Right lobe of liver (tissue), 6 donors: ENCODE measurements around the gene ZXDB. TPM values are rescaled to one million over a fixed set of nuclear protein-coding genes. Genes with fewer than 3 reads are reported as not detected.

Experiments
- ATAC-seq, 4 donors: fragments of 200-7000 bp; cut with Tn5 transposase; one replicate each; pipeline ENCODE4 v1.9.1; 2020; ENCODE audit warnings: mild to moderate bottlenecking in 4 of 4, moderate library complexity in 4 of 4
- DNase-seq, 3 donors: peaks; one replicate each; pipeline ENCODE4 v3.0.0-alpha.2; 2020
- H3K27ac ChIP-seq, 3 donors: fragments of 200-600 bp; one replicate each; pipeline ENCODE4 v1.8.0; 2022
- H3K27me3 ChIP-seq, 2 donors: fragments of 200-600 bp; one replicate each; pipeline ENCODE4 v1.8.0; 2022
- H3K36me3 ChIP-seq, 4 donors: fragments of 200-600 bp; sonication (generic) in 1 of 4; one replicate each; pipeline versions ENCODE4 v1.5.1 to v1.8.0; 2017 to 2022; ENCODE audit warnings: control low read depth in 1 of 4
- H3K4me1 ChIP-seq, 4 donors: fragments of 200-600 bp; sonication (generic) in 1 of 4; one replicate each; pipeline versions ENCODE4 v1.5.1 to v1.8.0; 2017 to 2022; ENCODE audit warnings: control low read depth in 1 of 4
- H3K4me3 ChIP-seq, 3 donors: fragments of 200-600 bp; one replicate each; pipeline ENCODE4 v1.8.0; 2022
- H3K9me3 ChIP-seq, 4 donors: fragments of 200-600 bp; sonication (generic) in 1 of 4; one replicate each; pipeline versions ENCODE4 v1.5.1 to v1.8.0; 2017 to 2022; ENCODE audit warnings: control low read depth in 1 of 4
- POLR2A ChIP-seq: fragments of 450-650 bp; IDR thresholded peaks from one replicate; pipeline ENCODE4 v1.6.1; 2017; ENCODE audit warnings: antibody characterized with exemption, mild to moderate bottlenecking
- WGBS: methylation state at CpG from one replicate; pipeline ENCODE4 v1.1.6; 2018; ENCODE audit warnings: low coverage, low lambda C conversion rate; ENCODE audit not compliant: insufficient coverage; ENCODE audit errors: missing lambda C conversion rate; 5-methylcytosine and 5-hydroxymethylcytosine counted together
- intact Hi-C, 2 donors: fragments of 100-400 bp; cut with DNase I; formaldehyde crosslinking; loops; one replicate each; pipeline versions ENCODE4 v1.11.2 to v1.14.1; 2022
- total RNA-seq, 6 experiments: library from RNA; depleted of rRNA in 2 of 6; stranded (reverse); fragments of >200 nt in 2 of 6; fragmentation: NEBNext Ultra II Directional in 3 of 6; extraction: Animal tissue kit (Norgen Biotek cat#: 25700) in 3 of 6; gene quantifications; one replicate each; pipeline versions ENCODE4 v1.1.0 to v1.2.4, GENCODE V29; 2016 to 2023
- TF ChIP-seq, protein P1 (sequence below), 4 donors: fragments of 200-600 bp in 3 of 4; fragments of 450-650 bp in 1 of 4; IDR thresholded peaks; one replicate each; pipeline versions ENCODE4 v1.5.1 to v1.8.0; 2016 to 2022; ENCODE audit warnings: antibody characterized with exemption in 4 of 4, mild to moderate bottlenecking in 2 of 4
- donor health status: DM: no; HTN: yes; CAD: no.
- donor health status: DM: no; HTN: no; CAD: no.
- donor health status: DM: no; HTN: no; CAD: no.
- donor health status: DM: no; HTN: yes; CAD: no.
- donor health status: DM: no; HTN: yes; CAD: no.

ZXDB gene
- total RNA-seq, 6 experiments from 2014 or later: 3.8 to 13.8 (median 11.2) TPM

DNA sequence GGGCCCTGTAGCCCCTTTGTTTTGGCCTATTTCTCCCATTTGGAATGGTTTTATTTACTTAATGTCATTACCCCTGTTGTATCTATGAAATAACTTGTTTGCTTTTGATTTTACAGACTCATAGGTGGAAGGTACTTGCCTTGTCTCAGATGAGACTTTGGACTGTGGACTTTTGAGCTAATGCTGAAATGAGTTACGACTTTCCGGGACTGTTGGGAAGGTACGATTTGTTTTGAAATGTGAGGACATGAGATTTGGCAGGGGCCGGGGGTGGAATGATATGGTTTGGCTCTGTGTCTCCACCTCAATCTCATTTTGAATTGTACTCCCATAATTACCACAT lies 48.8 kb downstream of the ZXDB start:
- TF ChIP-seq, protein P1, sequence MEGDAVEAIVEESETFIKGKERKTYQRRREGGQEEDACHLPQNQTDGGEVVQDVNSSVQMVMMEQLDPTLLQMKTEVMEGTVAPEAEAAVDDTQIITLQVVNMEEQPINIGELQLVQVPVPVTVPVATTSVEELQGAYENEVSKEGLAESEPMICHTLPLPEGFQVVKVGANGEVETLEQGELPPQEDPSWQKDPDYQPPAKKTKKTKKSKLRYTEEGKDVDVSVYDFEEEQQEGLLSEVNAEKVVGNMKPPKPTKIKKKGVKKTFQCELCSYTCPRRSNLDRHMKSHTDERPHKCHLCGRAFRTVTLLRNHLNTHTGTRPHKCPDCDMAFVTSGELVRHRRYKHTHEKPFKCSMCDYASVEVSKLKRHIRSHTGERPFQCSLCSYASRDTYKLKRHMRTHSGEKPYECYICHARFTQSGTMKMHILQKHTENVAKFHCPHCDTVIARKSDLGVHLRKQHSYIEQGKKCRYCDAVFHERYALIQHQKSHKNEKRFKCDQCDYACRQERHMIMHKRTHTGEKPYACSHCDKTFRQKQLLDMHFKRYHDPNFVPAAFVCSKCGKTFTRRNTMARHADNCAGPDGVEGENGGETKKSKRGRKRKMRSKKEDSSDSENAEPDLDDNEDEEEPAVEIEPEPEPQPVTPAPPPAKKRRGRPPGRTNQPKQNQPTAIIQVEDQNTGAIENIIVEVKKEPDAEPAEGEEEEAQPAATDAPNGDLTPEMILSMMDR (IDR thresholded peaks at IDR 0.05): no peak
- peak; percentile 16 for TF ChIP-seq POLR2A
- intact Hi-C loops: no loop called here
- H3K36me3 ChIP-seq: no peaks in the 10 kb centered on the region
- H3K9me3 ChIP-seq: peaks cover 0 to 8% (median 0%) of the 10 kb centered on the region in 4 donors
- WGBS: 37% methylated on average over 4 of the region's 4 CpGs
- no peaks in the 10 kb centered on the region for H3K27me3 ChIP-seq
- DNase-seq (peak in 1 of 3 donors; percentile 44), ATAC-seq (peak; percentile 61 to 79 (median 72))
- peaks cover 0 to 5% (median 2%) of the 10 kb centered on the region in 4 donors for H3K4me1 ChIP-seq
- no peak overlapping the region for H3K4me3 ChIP-seq
- peak overlapping the region in 2 of 3 donors; percentile 44 to 65 for H3K27ac ChIP-seq

DNA sequence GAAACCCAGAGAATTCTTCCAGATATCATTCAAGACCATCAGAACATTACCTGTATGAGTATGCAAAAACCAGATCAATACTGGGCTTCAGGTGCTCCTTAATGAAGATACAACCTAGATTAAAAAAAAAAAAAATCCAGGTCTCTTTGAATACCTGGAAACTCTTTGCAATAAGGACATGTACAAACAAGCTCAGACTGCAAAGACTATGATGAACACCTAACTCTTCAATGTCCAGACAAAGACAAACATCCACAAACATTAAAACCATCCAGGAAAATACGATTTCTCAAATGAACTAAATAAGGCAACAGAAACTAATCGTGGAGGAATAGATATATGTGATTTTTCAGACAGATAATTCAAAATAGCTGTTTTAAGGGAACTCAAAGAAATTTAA lies 49.5 kb downstream of the ZXDB start:
- Histone ChIP-seq H3K27me3 (no peaks in the 10 kb centered on the region), H3K27ac (peak overlapping the region in 2 of 3 donors; percentile 43 to 65), H3K9me3 (peaks cover 0 to 8% (median 0%) of the 10 kb centered on the region in 4 donors), H3K36me3 (no peaks in the 10 kb centered on the region), H3K4me3 (no peak overlapping the region), H3K4me1 (peaks cover 0 to 5% (median 2%) of the 10 kb centered on the region in 4 donors)
- intact Hi-C loops: no loop called here
- TF ChIP-seq, protein P1 (IDR thresholded peaks at IDR 0.05): no peak
- TF ChIP-seq POLR2A: no peak
- WGBS: 4% methylated on average over 2 of the region's 2 CpGs
- DNase-seq: no peak
- ATAC-seq: peak in 3 of 4 donors; percentile 14 to 45 (median 29)

DNA sequence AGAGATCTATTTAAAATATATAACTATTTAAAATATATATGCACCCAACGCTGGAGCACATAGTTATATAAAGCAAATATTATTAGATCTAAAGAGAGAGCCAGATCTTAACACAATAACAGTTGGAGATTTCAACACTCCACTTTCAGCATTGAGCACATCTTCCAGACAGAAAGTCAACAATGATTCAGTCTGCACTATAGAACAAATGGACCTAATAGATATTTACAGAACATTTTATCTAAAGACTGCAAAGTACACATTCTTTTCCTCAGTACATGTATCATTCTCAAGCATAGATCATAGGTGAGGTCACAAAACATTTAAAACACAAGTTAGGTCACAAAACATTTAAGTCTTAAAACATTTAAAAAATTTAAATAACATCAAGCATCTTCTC lies 51.9 kb downstream of the ZXDB start:
- H3K4me1 ChIP-seq: peaks cover 0 to 5% (median 2%) of the 10 kb centered on the region in 4 donors
- H3K9me3 ChIP-seq: no peaks in the 10 kb centered on the region
- no peak for DNase-seq
- TF ChIP-seq, protein P1 (IDR thresholded peaks at IDR 0.05): no peak
- TF ChIP-seq POLR2A: no peak
- H3K36me3 ChIP-seq: no peaks in the 10 kb centered on the region
- H3K27ac ChIP-seq: peak overlapping the region in 2 of 3 donors; percentile 8 to 10
- WGBS: 39% methylated on average over 1 of the region's 1 CpG
- H3K4me3 ChIP-seq: no peak overlapping the region
- intact Hi-C loops: no loop called here
- H3K27me3 ChIP-seq: no peaks in the 10 kb centered on the region
- peak; percentile 56 to 70 (median 62) for ATAC-seq

DNA sequence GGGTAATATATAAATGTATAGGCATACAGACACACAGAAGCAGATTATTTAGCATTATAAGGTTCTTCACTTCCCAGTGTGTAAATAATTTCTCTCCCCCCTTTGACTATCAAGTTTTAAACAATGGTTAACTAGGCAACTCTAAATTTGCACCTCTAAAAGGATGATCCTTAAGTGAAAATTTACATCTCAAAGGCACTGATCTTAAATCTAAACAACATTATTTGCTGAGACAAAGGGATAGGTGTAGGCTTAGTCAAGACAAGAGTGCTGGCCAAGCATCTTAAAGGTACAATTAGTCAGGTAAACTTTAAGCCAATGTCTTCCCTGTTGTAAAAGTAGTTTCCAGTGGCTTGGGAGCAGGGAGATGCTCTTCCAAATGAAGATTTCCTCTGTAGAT lies 55.2 kb downstream of the ZXDB start:
- intact Hi-C loops: no loop called here
- ATAC-seq (no peak), DNase-seq (no peak)
- H3K27me3 ChIP-seq: no peaks in the 10 kb centered on the region
- TF ChIP-seq, protein P1 (IDR thresholded peaks at IDR 0.05): no peak
- no peak for TF ChIP-seq POLR2A
- no peak overlapping the region for H3K4me3 ChIP-seq
- H3K9me3 ChIP-seq: no peaks in the 10 kb centered on the region
- peaks cover 0 to 5% (median 0%) of the 10 kb centered on the region in 4 donors for H3K4me1 ChIP-seq
- H3K36me3 ChIP-seq: no peaks in the 10 kb centered on the region
- no peak overlapping the region for H3K27ac ChIP-seq

Other genes with a start within 250 kb of the ZXDB start
- not detected for gene NLRP2B, start 88.2 kb downstream of the ZXDB start, total RNA-seq